HCT116 (cell line): Measurements from ENCODE around the gene ARL17A.
"Not testable (repeated sequence)": the region's sequence is repeated elsewhere in the genome, so short reads cannot be mapped to it uniquely, and the experiment has no call there.

ENCODE experiments used
- TCF7L2 ChIP-seq: IDR thresholded peaks from 2 replicates; pipeline ENCODE4 v1.7.0; 2011; ENCODE audit warnings: borderline replicate concordance, inconsistent platforms; ENCODE audit not compliant: insufficient read depth, insufficient read length; ENCODE audit errors: extremely low read depth
- ZNF274 ChIP-seq: fragments of 200-500 bp; sonication (Bioruptor generic); IDR thresholded peaks from 2 replicates; pipeline ENCODE4 v1.6.1; 2014; ENCODE audit warnings: mild to moderate bottlenecking, low read depth, low read length, inconsistent platforms
- TF ChIP-seq, protein P1 (sequence below), 3 experiments: fragments of 200-600 bp in 1 of 3; sonication (generic) in 1 of 3; IDR thresholded peaks in 2 of 3; conservative IDR thresholded peaks in 1 of 3; 2 replicates each; pipeline ENCODE4 v1.5.1; 2012 to 2017; ENCODE audit warnings: low read depth in 2 of 3, low read length in 2 of 3, antibody characterized with exemption in 1 of 3, borderline replicate concordance in 1 of 3, control low read depth in 1 of 3, mild to moderate bottlenecking in 1 of 3, mixed read lengths in 1 of 3, mixed run types in 1 of 3, moderate library complexity in 1 of 3; ENCODE audit not compliant: insufficient read depth in 1 of 3
- TF ChIP-seq, protein P2 (sequence below): IDR thresholded peaks from 2 replicates; pipeline ENCODE4 v1.6.1; 2012; ENCODE audit warnings: low read depth

GRCh38 chr17:46560048-46560447 lies 19.4 kb downstream of the ARL17A start:
- not testable (repeated sequence) for TF ChIP-seq TCF7L2, ZNF274
- TF ChIP-seq, protein P1, sequence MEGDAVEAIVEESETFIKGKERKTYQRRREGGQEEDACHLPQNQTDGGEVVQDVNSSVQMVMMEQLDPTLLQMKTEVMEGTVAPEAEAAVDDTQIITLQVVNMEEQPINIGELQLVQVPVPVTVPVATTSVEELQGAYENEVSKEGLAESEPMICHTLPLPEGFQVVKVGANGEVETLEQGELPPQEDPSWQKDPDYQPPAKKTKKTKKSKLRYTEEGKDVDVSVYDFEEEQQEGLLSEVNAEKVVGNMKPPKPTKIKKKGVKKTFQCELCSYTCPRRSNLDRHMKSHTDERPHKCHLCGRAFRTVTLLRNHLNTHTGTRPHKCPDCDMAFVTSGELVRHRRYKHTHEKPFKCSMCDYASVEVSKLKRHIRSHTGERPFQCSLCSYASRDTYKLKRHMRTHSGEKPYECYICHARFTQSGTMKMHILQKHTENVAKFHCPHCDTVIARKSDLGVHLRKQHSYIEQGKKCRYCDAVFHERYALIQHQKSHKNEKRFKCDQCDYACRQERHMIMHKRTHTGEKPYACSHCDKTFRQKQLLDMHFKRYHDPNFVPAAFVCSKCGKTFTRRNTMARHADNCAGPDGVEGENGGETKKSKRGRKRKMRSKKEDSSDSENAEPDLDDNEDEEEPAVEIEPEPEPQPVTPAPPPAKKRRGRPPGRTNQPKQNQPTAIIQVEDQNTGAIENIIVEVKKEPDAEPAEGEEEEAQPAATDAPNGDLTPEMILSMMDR (IDR thresholded peaks at IDR 0.05 in 2 of 3, conservative IDR thresholded peaks at IDR 0.05 in 1 of 3; ENCODE audit: borderline replicate concordance in 1 of 3, insufficient read depth in 1 of 3, low read depth in 2 of 3, low read length in 2 of 3), result not testable (repeated sequence)
- TF ChIP-seq, protein P2, sequence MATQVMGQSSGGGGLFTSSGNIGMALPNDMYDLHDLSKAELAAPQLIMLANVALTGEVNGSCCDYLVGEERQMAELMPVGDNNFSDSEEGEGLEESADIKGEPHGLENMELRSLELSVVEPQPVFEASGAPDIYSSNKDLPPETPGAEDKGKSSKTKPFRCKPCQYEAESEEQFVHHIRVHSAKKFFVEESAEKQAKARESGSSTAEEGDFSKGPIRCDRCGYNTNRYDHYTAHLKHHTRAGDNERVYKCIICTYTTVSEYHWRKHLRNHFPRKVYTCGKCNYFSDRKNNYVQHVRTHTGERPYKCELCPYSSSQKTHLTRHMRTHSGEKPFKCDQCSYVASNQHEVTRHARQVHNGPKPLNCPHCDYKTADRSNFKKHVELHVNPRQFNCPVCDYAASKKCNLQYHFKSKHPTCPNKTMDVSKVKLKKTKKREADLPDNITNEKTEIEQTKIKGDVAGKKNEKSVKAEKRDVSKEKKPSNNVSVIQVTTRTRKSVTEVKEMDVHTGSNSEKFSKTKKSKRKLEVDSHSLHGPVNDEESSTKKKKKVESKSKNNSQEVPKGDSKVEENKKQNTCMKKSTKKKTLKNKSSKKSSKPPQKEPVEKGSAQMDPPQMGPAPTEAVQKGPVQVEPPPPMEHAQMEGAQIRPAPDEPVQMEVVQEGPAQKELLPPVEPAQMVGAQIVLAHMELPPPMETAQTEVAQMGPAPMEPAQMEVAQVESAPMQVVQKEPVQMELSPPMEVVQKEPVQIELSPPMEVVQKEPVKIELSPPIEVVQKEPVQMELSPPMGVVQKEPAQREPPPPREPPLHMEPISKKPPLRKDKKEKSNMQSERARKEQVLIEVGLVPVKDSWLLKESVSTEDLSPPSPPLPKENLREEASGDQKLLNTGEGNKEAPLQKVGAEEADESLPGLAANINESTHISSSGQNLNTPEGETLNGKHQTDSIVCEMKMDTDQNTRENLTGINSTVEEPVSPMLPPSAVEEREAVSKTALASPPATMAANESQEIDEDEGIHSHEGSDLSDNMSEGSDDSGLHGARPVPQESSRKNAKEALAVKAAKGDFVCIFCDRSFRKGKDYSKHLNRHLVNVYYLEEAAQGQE, result not testable (repeated sequence)
